Measurements from ENCODE around the gene MCEMP1.

DNA sequence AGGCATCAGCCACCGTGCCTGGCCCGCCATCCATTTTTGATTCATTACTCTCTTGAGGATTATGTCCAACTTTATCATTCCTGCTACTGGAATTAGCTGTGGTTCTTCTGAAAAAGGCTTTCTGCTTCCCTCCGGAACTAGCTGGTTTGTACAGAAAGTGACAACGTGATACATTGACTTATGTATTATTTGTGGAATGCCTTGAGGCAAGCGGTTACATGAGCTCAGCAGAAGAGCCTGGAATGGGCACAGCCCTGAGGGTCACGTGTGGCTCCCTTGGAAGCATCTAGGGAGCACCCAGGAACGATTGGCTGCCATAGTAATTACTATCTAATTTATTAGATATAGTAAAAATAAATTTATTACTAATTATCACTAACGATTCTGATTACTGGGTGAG lies 22.5 kb upstream of the MCEMP1 start:
- no peak for TF ChIP-seq CTCF (IDR thresholded peaks at IDR 0.05)
- no peak for TF ChIP-seq POLR2A (IDR thresholded peaks at IDR 0.05)
